Small intestine (tissue), 7 donors: ENCODE data around the gene COMMD8. TPM values are rescaled to one million over a fixed set of nuclear protein-coding genes. Genes with fewer than 3 reads are reported as not detected.

Source experiments
- DNase-seq, 2 donors: peaks; one replicate each; pipeline versions ENCODE4 v3.0.0 to v3.0.0-alpha.2; 2013
- FAIRE-seq: peaks from 2 replicates; lab custom pipeline; 2012; peaks lifted over from hg19 to GRCh38; lab: Jason Lieb, UNC
- H3K27ac ChIP-seq, 3 donors: one replicate each; pipeline ENCODE4 v1.5.1; 2013; ENCODE audit warnings: low read length in 2 of 3, mild to moderate bottlenecking in 2 of 3, control low read depth in 1 of 3, inconsistent platforms in 1 of 3, low read depth in 1 of 3, moderate library complexity in 1 of 3
- H3K27me3 ChIP-seq, 3 donors: one replicate each; pipeline ENCODE4 v1.6.1; 2013; ENCODE audit warnings: low read length in 3 of 3, inconsistent platforms in 1 of 3; ENCODE audit not compliant: control insufficient read depth in 3 of 3, insufficient read depth in 3 of 3
- H3K36me3 ChIP-seq, 3 donors: one replicate each; pipeline ENCODE4 v1.6.1; 2013; ENCODE audit warnings: low read length in 3 of 3, inconsistent platforms in 1 of 3, low read depth in 1 of 3, mild to moderate bottlenecking in 1 of 3, moderate library complexity in 1 of 3; ENCODE audit not compliant: control insufficient read depth in 3 of 3, insufficient read depth in 2 of 3
- H3K4me1 ChIP-seq, 3 donors: one replicate each; pipeline ENCODE4 v1.6.1; 2013; ENCODE audit warnings: low read length in 2 of 3, inconsistent platforms in 1 of 3, low read depth in 1 of 3, mild to moderate bottlenecking in 1 of 3, moderate library complexity in 1 of 3; ENCODE audit not compliant: control insufficient read depth in 3 of 3, insufficient read depth in 2 of 3
- H3K4me3 ChIP-seq, 3 donors: one replicate each; pipeline ENCODE4 v1.5.1; 2013; ENCODE audit warnings: low read length in 3 of 3, control low read depth in 1 of 3, inconsistent platforms in 1 of 3, low read depth in 1 of 3, mild to moderate bottlenecking in 1 of 3, moderate library complexity in 1 of 3
- H3K9me3 ChIP-seq, 2 donors: one replicate each; pipeline ENCODE4 v1.6.1; 2013; ENCODE audit warnings: low read depth in 1 of 2, low read length in 1 of 2; ENCODE audit not compliant: control insufficient read depth in 2 of 2, insufficient read depth in 1 of 2
- WGBS, 3 donors: extraction: QIAGEN DNeasy Blood & Tissue Kit; methylation state at CpG; one replicate each; pipeline ENCODE4 v1.1.7; 2013; 5-methylcytosine and 5-hydroxymethylcytosine counted together
- polyA plus RNA-seq, 4 donors: library from polyadenylated mRNA; stranded (reverse) in 3 of 4; unstranded in 1 of 4; fragments of 200-250 nt in 3 of 4; fragments of 120-200 nt in 1 of 4; gene quantifications; one replicate each; pipeline versions ENCODE4 v1.2.1 to v1.2.3, GENCODE V29; 2013
- donor health status: healthy with polysubstance abuse.
- donor health status: control.
- donor health status: control.
- donor health status: Bipolar disorder and iron deficiency.
- donor health status: healthy.

COMMD8 gene
- polyA plus RNA-seq, 4 donors, result 26.0 to 36.5 (median 30.5) TPM

DNA sequence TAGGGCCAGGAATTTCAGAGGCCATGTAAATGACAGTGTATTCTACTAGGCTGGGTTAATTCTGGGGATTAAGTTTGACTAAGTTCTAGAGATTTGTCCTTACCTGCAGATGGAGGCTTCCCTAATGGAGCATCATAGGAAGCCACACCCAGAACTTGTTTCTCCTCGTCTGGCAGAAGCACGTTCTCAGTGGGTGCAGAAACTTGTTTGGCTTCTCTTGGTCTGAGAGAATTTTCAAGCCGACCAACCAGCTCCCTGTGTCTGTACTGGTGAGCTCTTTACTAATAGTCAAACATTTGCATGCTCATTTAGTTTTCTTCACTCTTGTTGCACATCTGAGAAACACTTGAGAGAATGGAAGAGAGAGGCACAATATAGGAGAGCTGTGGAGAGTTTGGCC lies 20.7 kb upstream of the COMMD8 start:
- Histone ChIP-seq H3K4me3 (no peak overlapping the region), H3K36me3 (no peaks in the 10 kb centered on the region), H3K9me3 (peaks cover 0 to 3% of the 10 kb centered on the region in 2 donors), H3K4me1 (peaks cover 0 to 2% (median 0%) of the 10 kb centered on the region in 3 donors), H3K27me3 (no peaks in the 10 kb centered on the region), H3K27ac (peak overlapping the region in 1 of 3 donors; percentile 99)
- FAIRE-seq (no peak), DNase-seq (no peak)
- 64 to 69% (median 68%) methylated on average over 3 of the region's 3 CpGs for WGBS, 3 donors

DNA sequence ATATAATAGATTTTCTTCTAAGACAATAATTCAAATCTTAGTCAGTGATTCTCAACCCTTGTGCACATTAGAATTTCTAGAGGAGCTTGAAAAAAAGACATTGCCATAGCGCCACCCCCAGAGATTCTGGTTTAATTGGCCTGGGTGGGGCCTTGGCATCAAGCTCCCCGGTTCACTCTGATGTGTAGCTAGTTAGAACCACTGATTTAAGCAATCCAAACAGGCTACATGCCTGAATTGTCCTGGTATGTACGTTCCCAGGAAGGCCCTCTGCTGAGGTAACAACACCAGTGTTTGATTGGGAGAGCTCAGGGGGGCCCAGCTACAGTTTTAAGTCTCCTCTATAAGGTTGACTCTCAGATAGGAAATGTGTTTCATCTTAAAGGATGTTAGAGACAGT lies 20.2 kb upstream of the COMMD8 start:
- H3K27me3 ChIP-seq, result no peaks in the 10 kb centered on the region
- peak overlapping the region in 1 of 3 donors; percentile 17 for H3K27ac ChIP-seq
- H3K9me3 ChIP-seq, result peaks cover 0 to 2% of the 10 kb centered on the region in 2 donors
- DNase-seq (no peak), FAIRE-seq (no peak)
- H3K4me1 ChIP-seq, result peaks cover 0 to 2% (median 0%) of the 10 kb centered on the region in 3 donors
- H3K4me3 ChIP-seq, result no peak overlapping the region
- 47 to 78% (median 70%) methylated on average over 3 of the region's 3 CpGs for WGBS, 3 donors
- no peaks in the 10 kb centered on the region for H3K36me3 ChIP-seq

DNA sequence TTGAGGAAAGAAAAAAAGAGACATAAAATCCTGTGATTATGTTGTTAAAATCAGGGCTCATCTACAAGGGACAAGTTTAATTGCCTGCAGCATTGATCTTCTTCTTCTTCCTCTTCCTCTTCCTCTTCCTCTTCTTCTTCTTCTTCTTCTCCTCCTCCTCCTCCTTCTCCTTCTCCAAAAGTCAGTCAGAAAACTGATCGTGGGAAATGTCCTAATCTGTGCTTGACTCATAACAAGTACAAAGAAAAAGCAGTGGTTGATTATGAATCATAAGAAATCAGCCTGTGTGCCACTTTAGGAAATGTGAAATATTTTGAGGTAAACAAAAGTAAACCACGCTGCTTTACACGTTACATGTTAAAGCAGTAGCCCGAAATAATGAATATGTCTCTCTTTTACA lies 18.8 kb upstream of the COMMD8 start:
- Histone ChIP-seq H3K27me3 (no peaks in the 10 kb centered on the region), H3K4me1 (peaks cover 0 to 2% (median 0%) of the 10 kb centered on the region in 3 donors), H3K4me3 (no peak overlapping the region), H3K27ac (no peak overlapping the region), H3K9me3 (no peaks in the 10 kb centered on the region), H3K36me3 (no peaks in the 10 kb centered on the region)
- FAIRE-seq, result no peak
- WGBS, 3 donors, result 58 to 67% (median 63%) methylated on average over 4 of the region's 4 CpGs
- DNase-seq, result no peak

DNA sequence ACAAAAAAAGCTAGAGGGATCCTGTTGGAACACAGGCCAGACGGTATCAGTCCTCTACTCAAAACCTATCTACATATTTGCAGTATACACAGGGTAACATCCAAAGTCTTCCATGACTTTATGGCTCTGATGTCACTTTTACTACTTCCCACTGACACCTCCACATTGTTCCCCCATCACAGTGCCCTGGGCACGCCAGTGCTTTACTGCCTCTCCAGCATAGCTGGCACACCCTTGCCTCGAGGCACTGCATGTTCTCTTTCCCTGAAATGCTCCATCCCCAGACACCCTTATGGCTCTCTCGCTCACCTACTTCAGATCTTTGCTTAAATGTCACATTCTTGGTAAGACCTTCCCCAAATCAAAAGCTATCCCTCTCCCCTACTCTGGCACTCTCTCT lies 15.3 kb upstream of the COMMD8 start:
- DNase-seq (peak; percentile 18 to 29), FAIRE-seq (no peak)
- Histone ChIP-seq H3K27me3 (no peaks in the 10 kb centered on the region), H3K9me3 (no peaks in the 10 kb centered on the region), H3K27ac (no peak overlapping the region), H3K4me3 (no peak overlapping the region), H3K4me1 (no peaks in the 10 kb centered on the region), H3K36me3 (no peaks in the 10 kb centered on the region)
- WGBS, 3 donors, result 38 to 70% (median 45%) methylated on average over 4 of the region's 4 CpGs

DNA sequence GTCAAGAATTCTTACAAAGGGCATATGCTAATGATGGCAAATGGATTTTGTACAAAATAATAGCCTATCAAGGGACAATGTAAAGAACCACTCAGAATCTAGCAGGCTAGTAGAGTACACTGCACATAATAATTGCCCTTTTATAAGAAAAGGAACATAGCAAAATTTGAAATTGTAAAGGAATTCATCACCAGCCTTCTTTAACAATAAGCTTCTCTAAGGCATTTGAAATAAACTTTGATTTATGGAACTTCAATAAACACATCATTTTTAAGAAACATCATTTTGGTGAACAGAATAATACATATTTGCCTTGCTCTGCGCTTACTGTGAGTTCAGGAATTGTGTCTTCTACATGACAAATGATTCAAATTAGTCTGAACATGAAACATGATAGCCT lies 11.9 kb upstream of the COMMD8 start:
- WGBS, 3 donors, result 90 to 97% (median 95%) methylated on average over 1 of the region's 1 CpG
- FAIRE-seq (no peak), DNase-seq (no peak)
- Histone ChIP-seq H3K27me3 (no peaks in the 10 kb centered on the region), H3K36me3 (no peaks in the 10 kb centered on the region), H3K9me3 (no peaks in the 10 kb centered on the region), H3K4me1 (no peaks in the 10 kb centered on the region), H3K4me3 (no peak overlapping the region), H3K27ac (no peak overlapping the region)

DNA sequence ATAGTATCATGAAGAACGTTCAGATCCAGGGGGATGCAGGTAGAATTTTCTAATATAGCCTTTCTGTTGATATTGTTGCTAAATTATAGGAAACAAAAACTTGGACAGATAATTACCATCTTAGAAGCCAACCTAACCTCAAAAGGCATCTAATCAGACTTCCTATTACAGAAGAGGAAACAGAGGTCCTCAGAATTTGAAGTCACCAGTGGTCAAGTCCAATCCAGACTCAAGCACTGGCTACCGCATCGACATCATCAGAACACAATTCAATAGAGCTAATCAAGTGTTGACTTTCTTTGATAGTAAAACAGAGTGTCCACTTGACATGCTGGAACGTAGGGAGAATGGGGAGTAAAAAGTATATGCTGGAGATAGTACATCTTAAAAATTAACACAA lies 11.3 kb upstream of the COMMD8 start:
- H3K4me3 ChIP-seq, result no peak overlapping the region
- no peak for FAIRE-seq
- no peak for DNase-seq
- no peaks in the 10 kb centered on the region for H3K4me1 ChIP-seq
- H3K36me3 ChIP-seq, result no peaks in the 10 kb centered on the region
- WGBS, 3 donors, result 79 to 86% (median 84%) methylated on average over 4 of the region's 4 CpGs
- H3K27ac ChIP-seq, result no peak overlapping the region
- H3K27me3 ChIP-seq, result no peaks in the 10 kb centered on the region
- H3K9me3 ChIP-seq, result no peaks in the 10 kb centered on the region

DNA sequence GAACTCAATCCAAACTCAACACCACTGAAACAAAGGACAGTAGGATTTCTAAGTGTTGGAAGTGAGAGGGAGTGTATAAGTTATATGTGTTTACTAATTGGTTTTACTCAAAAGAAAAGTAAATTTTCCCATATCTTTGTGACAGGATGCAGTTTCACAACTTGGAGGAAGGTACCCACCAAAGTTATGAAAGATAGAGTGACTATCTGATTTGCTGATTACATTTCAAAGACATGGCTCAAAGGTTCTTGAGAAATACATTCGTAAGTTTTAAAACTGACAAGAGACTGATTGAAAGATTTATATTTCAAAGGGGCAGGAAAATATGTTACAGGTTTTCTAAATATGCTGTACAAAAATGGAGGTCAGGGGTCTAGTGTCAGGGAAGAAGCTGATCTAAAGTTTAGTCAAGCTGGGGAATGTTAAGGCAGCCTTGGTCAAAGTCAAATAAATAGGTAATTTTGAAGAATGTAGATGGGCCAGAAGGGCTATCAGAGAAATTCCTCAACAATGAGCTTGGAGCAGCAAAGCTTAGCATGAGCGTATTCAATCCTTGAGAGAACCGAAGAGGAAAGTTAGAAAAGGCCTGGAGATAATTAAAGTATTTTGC lies 9.7 kb upstream of the COMMD8 start:
- FAIRE-seq (no peak), DNase-seq (no peak)
- H3K36me3 ChIP-seq, result no peaks in the 10 kb centered on the region
- no peaks in the 10 kb centered on the region for H3K27me3 ChIP-seq
- H3K9me3 ChIP-seq, result no peaks in the 10 kb centered on the region
- no peaks in the 10 kb centered on the region for H3K4me1 ChIP-seq
- H3K4me3 ChIP-seq, result no peak overlapping the region
- H3K27ac ChIP-seq, result no peak overlapping the region
- 92 to 94% (median 93%) methylated on average over 3 of the region's 3 CpGs for WGBS, 3 donors

DNA sequence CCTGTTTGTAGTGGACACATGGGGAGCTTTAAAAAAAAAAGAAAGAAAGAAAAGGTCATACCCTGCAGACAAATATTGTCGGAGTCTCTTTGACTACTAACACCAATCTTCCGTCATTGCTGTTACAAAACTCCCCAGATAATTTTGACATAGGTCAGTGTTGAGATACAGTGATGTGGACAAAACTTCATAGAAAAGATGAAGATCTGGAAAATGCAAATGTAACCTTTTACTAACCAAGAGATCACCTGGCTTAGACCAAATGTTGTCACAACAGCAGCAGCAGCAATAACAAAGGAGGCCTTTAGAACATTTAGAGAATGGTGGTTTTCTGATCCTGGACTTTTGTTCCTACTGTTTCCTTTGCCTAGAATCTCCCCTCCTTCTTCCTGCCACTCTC lies 8.1 kb upstream of the COMMD8 start:
- WGBS, 3 donors, result 91 to 94% (median 93%) methylated on average over 2 of the region's 2 CpGs
- Histone ChIP-seq H3K27me3 (no peaks in the 10 kb centered on the region), H3K4me1 (no peaks in the 10 kb centered on the region), H3K9me3 (no peaks in the 10 kb centered on the region), H3K4me3 (no peak overlapping the region), H3K27ac (no peak overlapping the region), H3K36me3 (no peaks in the 10 kb centered on the region)
- FAIRE-seq (no peak), DNase-seq (no peak)

DNA sequence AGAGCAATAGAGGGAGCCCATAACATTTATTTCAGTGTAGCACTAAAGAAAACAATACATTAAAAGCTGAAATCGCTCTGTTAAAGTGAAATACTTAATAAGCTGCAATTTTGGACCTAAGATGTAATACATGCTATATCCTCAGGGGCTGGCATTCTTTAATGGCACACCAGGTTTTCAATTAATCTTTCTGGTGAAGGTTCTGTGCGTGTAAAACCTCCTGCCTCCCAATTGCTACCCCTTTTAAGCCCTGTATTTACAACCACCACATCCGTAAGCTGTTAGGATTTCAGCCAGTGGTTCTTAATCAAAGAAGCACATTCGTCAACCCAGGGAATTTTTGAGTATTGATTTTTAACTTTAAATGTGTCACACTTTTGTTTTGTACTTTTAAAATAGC lies 7.6 kb upstream of the COMMD8 start:
- Histone ChIP-seq H3K27ac (no peak overlapping the region), H3K4me1 (no peaks in the 10 kb centered on the region), H3K27me3 (no peaks in the 10 kb centered on the region), H3K4me3 (no peak overlapping the region), H3K9me3 (no peaks in the 10 kb centered on the region), H3K36me3 (no peaks in the 10 kb centered on the region)
- DNase-seq, result no peak
- no peak for FAIRE-seq
- 50 to 61% (median 60%) methylated on average over 4 of the region's 4 CpGs for WGBS, 3 donors
